ENCODE results near the gene GTF3C2. TPM values are rescaled to one million over a fixed set of nuclear protein-coding genes. Genes with fewer than 3 reads are reported as not detected.

Gene GTF3C2
- total RNA-seq, 1 donor = 33.4 TPM

DNA sequence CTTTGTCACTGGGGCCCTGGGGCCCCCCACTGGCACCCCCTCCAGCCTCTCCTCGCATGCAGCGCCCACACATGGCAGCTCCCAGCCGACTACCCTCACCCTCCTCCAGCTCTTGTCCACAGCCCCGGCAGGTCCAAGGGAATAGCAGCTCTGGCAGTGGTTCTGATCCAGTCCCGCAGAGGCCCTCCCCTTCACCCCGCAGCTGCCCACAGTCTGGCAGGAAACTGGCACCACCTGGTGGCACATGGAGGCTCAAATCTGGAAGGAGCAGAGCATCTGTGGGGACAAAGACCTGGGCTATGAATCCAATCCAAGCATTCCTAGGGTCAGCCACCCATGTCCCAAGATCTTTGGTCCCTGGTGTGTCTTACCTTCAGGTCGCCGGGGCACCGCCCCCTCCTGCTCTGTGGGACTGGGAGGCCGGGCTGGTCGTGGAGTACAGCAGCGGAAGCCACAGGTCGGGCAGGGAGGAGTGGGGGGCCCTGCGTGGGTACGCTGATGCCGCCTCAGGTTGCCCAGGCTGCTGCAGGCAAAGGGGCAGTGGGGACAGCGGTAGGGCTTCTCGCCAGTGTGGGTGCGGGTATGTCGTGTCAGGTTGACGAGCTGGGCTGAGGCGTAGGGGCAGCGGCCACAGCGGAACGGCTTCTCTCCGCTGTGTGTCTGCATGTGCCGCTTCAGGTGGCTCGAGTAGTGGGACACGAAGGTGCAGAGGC, 21.7 kb upstream of the GTF3C2 start:
- TF ChIP-seq, protein P1, sequence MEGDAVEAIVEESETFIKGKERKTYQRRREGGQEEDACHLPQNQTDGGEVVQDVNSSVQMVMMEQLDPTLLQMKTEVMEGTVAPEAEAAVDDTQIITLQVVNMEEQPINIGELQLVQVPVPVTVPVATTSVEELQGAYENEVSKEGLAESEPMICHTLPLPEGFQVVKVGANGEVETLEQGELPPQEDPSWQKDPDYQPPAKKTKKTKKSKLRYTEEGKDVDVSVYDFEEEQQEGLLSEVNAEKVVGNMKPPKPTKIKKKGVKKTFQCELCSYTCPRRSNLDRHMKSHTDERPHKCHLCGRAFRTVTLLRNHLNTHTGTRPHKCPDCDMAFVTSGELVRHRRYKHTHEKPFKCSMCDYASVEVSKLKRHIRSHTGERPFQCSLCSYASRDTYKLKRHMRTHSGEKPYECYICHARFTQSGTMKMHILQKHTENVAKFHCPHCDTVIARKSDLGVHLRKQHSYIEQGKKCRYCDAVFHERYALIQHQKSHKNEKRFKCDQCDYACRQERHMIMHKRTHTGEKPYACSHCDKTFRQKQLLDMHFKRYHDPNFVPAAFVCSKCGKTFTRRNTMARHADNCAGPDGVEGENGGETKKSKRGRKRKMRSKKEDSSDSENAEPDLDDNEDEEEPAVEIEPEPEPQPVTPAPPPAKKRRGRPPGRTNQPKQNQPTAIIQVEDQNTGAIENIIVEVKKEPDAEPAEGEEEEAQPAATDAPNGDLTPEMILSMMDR (IDR thresholded peaks at IDR 0.05; ENCODE audit: insufficient read depth, low read length) = no peak
- H3K4me3 ChIP-seq (ENCODE audit: low read depth, low read length) = no peak overlapping the region
- DNase-seq (ENCODE audit: low read depth) = no peak

- no peak for DNase-seq (ENCODE audit: low read depth)
- TF ChIP-seq, protein P1 (IDR thresholded peaks at IDR 0.05; ENCODE audit: insufficient read depth, low read length) = no peak
- no peak overlapping the region for H3K4me3 ChIP-seq (ENCODE audit: low read depth, low read length)
These were observed 21.1 kb upstream of the GTF3C2 start for GRCh38 chr2:27377618-27378095.

DNA sequence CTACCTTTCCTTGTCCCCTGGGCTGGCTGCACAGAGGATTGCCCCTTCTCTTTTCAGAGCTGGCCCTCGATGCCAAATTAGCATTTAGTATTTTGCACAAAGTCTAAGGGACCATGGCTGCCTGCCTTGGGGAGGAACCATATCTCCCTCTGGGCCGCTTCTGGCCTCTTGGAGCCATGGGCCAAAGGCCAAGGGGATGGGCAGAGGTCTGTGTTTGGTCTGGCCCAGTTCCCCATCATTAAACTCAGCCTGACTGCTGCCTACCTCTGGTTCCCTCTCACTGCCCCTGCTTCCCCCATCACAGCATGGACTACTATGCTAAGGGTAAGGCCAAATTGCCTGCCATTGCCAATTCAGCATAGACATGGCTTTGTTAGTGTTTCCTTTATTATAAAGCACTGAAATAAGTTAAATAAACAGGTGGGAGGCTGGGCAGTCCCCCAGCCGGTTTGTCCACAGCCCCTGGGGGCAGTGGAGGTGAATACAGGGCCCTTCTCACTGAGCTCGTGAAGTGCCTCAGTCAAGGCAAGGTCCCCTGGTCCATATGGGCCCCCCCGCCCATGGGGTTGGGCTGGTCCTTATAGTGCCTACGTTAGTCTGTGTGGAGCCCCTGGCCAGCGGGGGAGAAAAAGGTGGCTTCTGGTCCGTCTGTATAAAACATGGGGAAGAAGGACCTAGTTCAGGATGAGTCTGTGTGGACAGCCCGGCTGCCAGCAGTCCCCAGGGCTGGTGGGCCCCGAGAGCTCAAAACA, 20.5 kb upstream of the GTF3C2 start:
- no peak overlapping the region for H3K4me3 ChIP-seq (ENCODE audit: low read depth, low read length)
- TF ChIP-seq, protein P1 (IDR thresholded peaks at IDR 0.05; ENCODE audit: insufficient read depth, low read length) = no peak
- DNase-seq (ENCODE audit: low read depth) = no peak

GRCh38 chr2:27376151-27376865, 19.7 kb upstream of the GTF3C2 start:
- no peak for DNase-seq (ENCODE audit: low read depth)
- TF ChIP-seq, protein P1 (IDR thresholded peaks at IDR 0.05; ENCODE audit: insufficient read depth, low read length) = no peak
- H3K4me3 ChIP-seq (ENCODE audit: low read depth, low read length) = no peak overlapping the region

- no peak overlapping the region for H3K4me3 ChIP-seq (ENCODE audit: low read depth, low read length)
- TF ChIP-seq, protein P1 (IDR thresholded peaks at IDR 0.05; ENCODE audit: insufficient read depth, low read length) = no peak
- DNase-seq (ENCODE audit: low read depth) = no peak
These were observed 19.0 kb upstream of the GTF3C2 start for GRCh38 chr2:27375513-27376099.

DNA sequence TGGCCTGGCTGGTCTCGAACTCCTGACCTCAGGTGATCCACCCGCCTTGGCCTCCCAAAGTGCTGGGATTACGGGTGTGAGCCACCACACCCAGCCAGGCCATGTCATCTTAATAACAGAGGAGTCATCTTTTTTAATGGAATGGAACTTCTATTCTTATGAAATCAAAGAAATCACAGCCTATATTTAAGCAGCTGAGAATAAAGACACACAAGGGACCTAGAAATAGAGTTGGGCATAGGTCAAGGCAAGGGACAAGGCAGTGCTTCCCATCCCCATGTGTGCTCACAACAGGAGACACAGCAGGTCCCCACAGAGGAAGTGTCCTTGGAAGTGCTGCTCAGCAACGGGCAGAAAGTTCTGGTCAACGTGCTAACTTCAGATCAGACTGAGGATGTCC, 17.0 kb upstream of the GTF3C2 start:
- TF ChIP-seq, protein P1 (IDR thresholded peaks at IDR 0.05; ENCODE audit: insufficient read depth, low read length) = no peak
- no peak for DNase-seq (ENCODE audit: low read depth)
- H3K4me3 ChIP-seq (ENCODE audit: low read depth, low read length) = no peak overlapping the region

Data from fibroblast of the aortic adventitia (primary cell).